GM12878 (cell line): ENCODE results near the gene GABRP. TPM values are rescaled to one million over a fixed set of nuclear protein-coding genes. Genes with fewer than 3 reads are reported as not detected.

Experiments used
- ATAC-seq: fragments of 200-7000 bp; cut with Tn5 transposase; 3 replicates; pipeline ENCODE4 v1.9.1; 2020; ENCODE audit warnings: mild to moderate bottlenecking, moderate library complexity
- BruUV-seq: library from RNA; stranded (reverse); fragments of 400-500 nt; replicated peaks from 2 replicates; lab custom pipeline; 2021; lab: Mats Ljungman, UMichigan
- CTCF ChIA-PET: fragments of 300-600 bp; sonication (Branson Sonifier 250); formaldehyde crosslinking; extraction: SDS; loops from one replicate; lab custom pipeline; 2021; ENCODE audit warnings: inconsistent platforms; lab: Yijun Ruan, JAX
- POLR2A ChIA-PET: fragments of 350-600 bp; formaldehyde crosslinking; extraction: SDS; loops from one replicate; lab custom pipeline; 2021; ENCODE audit warnings: inconsistent platforms; lab: Charles Lee
- RAD21 ChIA-PET: fragments of 300-600 bp; sonication (Branson Sonifier 250); formaldehyde crosslinking; loops from one replicate; lab custom pipeline; 2023; ENCODE audit warnings: antibody characterized with exemption; ENCODE audit not compliant: unreplicated experiment; lab: Charles Lee
- SMC1A ChIA-PET: fragments of 300-600 bp; sonication (Branson Sonifier 250); formaldehyde crosslinking; loops from one replicate; lab custom pipeline; 2023; ENCODE audit not compliant: unreplicated experiment, uncharacterized antibody; lab: Charles Lee
- DNase-seq: peaks from one replicate; pipeline ENCODE4 v3.0.0-alpha.2; 2011; ENCODE audit warnings: low read depth, low spot score
- FAIRE-seq: peaks from 3 replicates; lab custom pipeline; 2011; peaks lifted over from hg19 to GRCh38; lab: Jason Lieb, UNC
- H2AFZ ChIP-seq: 2 replicates; pipeline ENCODE4 v1.6.0; 2011; ENCODE audit warnings: low read depth, low read length, control low read depth; ENCODE audit not compliant: control insufficient read depth
- H3K27ac ChIP-seq: 2 replicates; pipeline ENCODE4 v1.5.1; 2011; ENCODE audit warnings: control low read depth; ENCODE audit not compliant: control insufficient read depth, insufficient read depth
- H3K27me3 ChIP-seq, 2 experiments: replicated peaks in 1 of 2; 2 replicates each; pipeline versions ENCODE4 v1.6.0 to v1.6.1; 2011; ENCODE audit warnings: low read length in 1 of 2; ENCODE audit not compliant: control insufficient read depth in 2 of 2, insufficient read depth in 2 of 2
- H3K36me3 ChIP-seq, 2 experiments: 2 replicates each; pipeline ENCODE4 v1.5.1; 2011; ENCODE audit warnings: low read length in 1 of 2; ENCODE audit not compliant: control insufficient read depth in 2 of 2, insufficient read depth in 2 of 2
- H3K4me1 ChIP-seq: 2 replicates; pipeline ENCODE4 v1.6.1; 2011; ENCODE audit warnings: mild to moderate bottlenecking, low read length, moderate library complexity, mixed read lengths; ENCODE audit not compliant: control insufficient read depth, insufficient read depth
- H3K4me2 ChIP-seq: 2 replicates; pipeline ENCODE4 v1.6.0; 2011; ENCODE audit warnings: control low read depth; ENCODE audit not compliant: control insufficient read depth, insufficient read depth
- H3K4me3 ChIP-seq: fragments of 200-600 bp; sonication (generic); 2 replicates; pipeline ENCODE4 v1.5.1; 2016
- H3K79me2 ChIP-seq: 2 replicates; pipeline ENCODE4 v1.6.0; 2011; ENCODE audit warnings: low read length; ENCODE audit not compliant: control insufficient read depth, insufficient read depth
- H3K9ac ChIP-seq: 2 replicates; pipeline ENCODE4 v1.8.0; 2011; ENCODE audit warnings: low read length, control low read depth, mixed read lengths; ENCODE audit not compliant: control insufficient read depth, insufficient read depth
- H3K9me3 ChIP-seq: replicated peaks from 3 replicates; pipeline ENCODE4 v1.5.1; 2011; ENCODE audit warnings: mild to moderate bottlenecking, low read length; ENCODE audit not compliant: control insufficient read depth, insufficient read depth
- H4K20me1 ChIP-seq: 2 replicates; pipeline ENCODE4 v1.6.0; 2011; ENCODE audit not compliant: control insufficient read depth, insufficient read depth
- CBX5 ChIP-seq: sonication (generic); IDR thresholded peaks from 2 replicates; pipeline ENCODE4 v1.6.1; 2016; ENCODE audit warnings: low read depth, moderate library complexity, mild to moderate bottlenecking, inconsistent platforms
- FOS ChIP-seq: IDR thresholded peaks from 3 replicates; pipeline ENCODE4 v1.6.1; 2011; ENCODE audit warnings: borderline replicate concordance; ENCODE audit not compliant: insufficient read length; ENCODE audit errors: extremely low read depth
- GATAD2B ChIP-seq: fragments of 450-650 bp; conservative IDR thresholded peaks from 2 replicates; pipeline ENCODE4 v1.6.1; 2017; ENCODE audit warnings: low read depth, mild to moderate bottlenecking, moderate library complexity
- IKZF1 ChIP-seq: fragments of 450-650 bp; conservative IDR thresholded peaks from 2 replicates; pipeline ENCODE4 v1.6.1; 2017; ENCODE audit warnings: antibody characterized with exemption, mild to moderate bottlenecking
- MYC ChIP-seq: IDR thresholded peaks from 2 replicates; pipeline ENCODE4 v1.6.1; 2011; ENCODE audit warnings: mild to moderate bottlenecking, low read length, moderate library complexity, inconsistent platforms; ENCODE audit not compliant: insufficient read depth, insufficient replicate concordance, insufficient read length, severe bottlenecking
- NR2F1 ChIP-seq: fragments of 450-650 bp; conservative IDR thresholded peaks from 2 replicates; pipeline ENCODE4 v1.6.1; 2017; ENCODE audit warnings: mild to moderate bottlenecking
- PAX5 ChIP-seq: IDR thresholded peaks from 2 replicates; pipeline ENCODE4 v1.6.1; 2011; ENCODE audit warnings: low read depth, low read length, borderline replicate concordance
- SREBF1 ChIP-seq: IDR thresholded peaks from 2 replicates; pipeline ENCODE4 v1.6.1; 2012; ENCODE audit warnings: mild to moderate bottlenecking, low read length
- TCF7 ChIP-seq: IDR thresholded peaks from 2 replicates; pipeline ENCODE4 v1.6.1; 2014; ENCODE audit warnings: antibody characterized with exemption, borderline replicate concordance
- WRNIP1 ChIP-seq: IDR thresholded peaks from 2 replicates; pipeline ENCODE4 v1.6.1; 2011; ENCODE audit warnings: low read depth, low read length, improper control_type of control experiment, borderline replicate concordance
- ZNF622 ChIP-seq: fragments of 450-650 bp; IDR thresholded peaks from 2 replicates; pipeline ENCODE4 v1.6.1; 2017; ENCODE audit warnings: mild to moderate bottlenecking, inconsistent platforms
- WGBS: methylation state at CpG from one replicate; pipeline ENCODE4 v1.1.6; 2016; ENCODE audit warnings: low lambda C conversion rate; ENCODE audit not compliant: insufficient replicate concordance, insufficient coverage; ENCODE audit errors: missing lambda C conversion rate; 5-methylcytosine and 5-hydroxymethylcytosine counted together
- in situ Hi-C: fragments of 300-500 bp; cut with MboI; formaldehyde crosslinking; loops from 9 replicates; pipeline ENCODE4 v1.14.3; 2018; ENCODE audit warnings: mixed read lengths
- intact Hi-C: fragments of 100-400 bp; cut with micrococcal nuclease; formaldehyde crosslinking; loops from one replicate; pipeline ENCODE4 v1.14.2; 2022; ENCODE audit not compliant: unreplicated experiment
- polyA plus RNA-seq, 11 experiments: library from polyadenylated mRNA; depleted of rRNA in 4 of 11; unstranded in 6 of 11; stranded (reverse) in 5 of 11; fragments of >200 nt; fragmentation: Nextera tagmentation in 4 of 11; fragmentation: Illumina TruSeq in 1 of 11; extraction: Ambion mirVana in 4 of 11; extraction: Trizol in 1 of 11; gene quantifications; 1 replicate in 1 of 11; 2 replicates in 10 of 11; pipeline versions ENCODE4 v1.2.1 to v1.2.3, GENCODE V29; 2011 to 2016; ENCODE audit warnings: inconsistent platforms in 2 of 11, missing spikeins in 2 of 11, low read depth in 1 of 11
- total RNA-seq, 4 experiments: library from RNA; depleted of rRNA in 3 of 4; stranded (reverse); fragments of >200 nt in 3 of 4; fragmentation: Illumina TruSeq in 1 of 4; extraction: Trizol in 1 of 4; gene quantifications; 2 replicates each; pipeline versions ENCODE4 v1.2.1 to v1.2.3, GENCODE V29; 2013 to 2021
- TF ChIP-seq, protein P1 (sequence below): fragments of 450-650 bp; formaldehyde crosslinking; IDR thresholded peaks from 2 replicates; pipeline ENCODE4 v1.4.0; 2022; ENCODE audit warnings: mild to moderate bottlenecking, moderate library complexity
- TF ChIP-seq, protein P2 (sequence below): fragments of 450-650 bp; formaldehyde crosslinking; IDR thresholded peaks from 2 replicates; pipeline ENCODE4 v1.4.0; 2020; ENCODE audit warnings: mild to moderate bottlenecking, moderate library complexity
- TF ChIP-seq, protein P3 (sequence below): fragments of 450-650 bp; IDR thresholded peaks from 2 replicates; pipeline ENCODE4 v1.6.1; 2014; ENCODE audit warnings: mild to moderate bottlenecking

GABRP gene
- total and polyA plus RNA-seq, 10 of the 15 experiments (the other 5 are each of a cell fraction or from before 2014, with no cell fraction given), result 0.04 TPM; not detected in 9

DNA sequence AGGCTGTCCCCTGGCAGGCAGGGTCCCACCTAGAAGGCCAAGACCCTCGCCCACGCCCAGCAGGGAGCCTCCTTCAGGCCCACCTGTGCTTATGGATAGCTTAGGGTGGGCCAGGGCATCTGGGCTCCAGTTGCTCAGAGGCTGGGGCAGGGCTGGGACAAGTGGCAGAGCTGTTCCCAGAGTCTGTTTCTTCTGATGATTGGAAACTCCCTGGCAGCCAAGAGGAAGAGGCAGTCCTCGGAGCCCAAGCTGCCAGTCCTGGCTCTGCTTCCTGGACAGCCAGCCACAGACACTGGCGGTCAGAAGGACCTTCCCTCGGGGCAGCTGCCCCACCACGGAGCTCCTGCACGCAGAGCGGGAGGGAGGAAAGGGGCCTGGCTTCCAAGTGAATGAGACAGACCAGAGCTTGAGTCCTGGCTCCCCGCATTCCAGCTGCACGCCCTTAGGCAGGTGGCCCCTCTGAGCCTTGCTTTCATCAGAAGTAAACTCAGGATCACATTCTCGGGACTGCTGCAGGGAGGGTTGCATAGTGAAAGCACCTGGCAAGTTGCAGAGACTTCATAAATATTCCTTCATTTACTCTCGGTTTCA, 37.9 kb upstream of the GABRP start:
- WGBS, result 15% methylated on average over 12 of the region's 12 CpGs
- FAIRE-seq (no peak), ATAC-seq (peak; percentile 30)
- no peak overlapping the region for H2AFZ ChIP-seq
- ChIA-PET CTCF (interaction anchor here (0.8 to 7.3 kb wide), 13 partner anchors 9 to 326 kb away, joined by 3 to 106 read pairs (median 4); partner anchors contain the start of gene GABRP), RAD21 (interaction anchor here (0.8 to 5.5 kb wide), 7 partner anchors 32 to 660 kb away, joined by 3 to 44 read pairs (median 4); no protein-coding TSS in a partner anchor), SMC1A (interaction anchor here (0.6 to 2.7 kb wide), 5 partner anchors 31 to 107 kb away, joined by 3 to 31 read pairs (median 3); no protein-coding TSS in a partner anchor)
- no peak overlapping the region for H3K27ac ChIP-seq
- no peaks in the 10 kb centered on the region for H3K9me3 ChIP-seq
- H3K4me2 ChIP-seq, result no peak overlapping the region
- no peaks in the 10 kb centered on the region for H3K36me3 ChIP-seq
- TF ChIP-seq, protein P1, sequence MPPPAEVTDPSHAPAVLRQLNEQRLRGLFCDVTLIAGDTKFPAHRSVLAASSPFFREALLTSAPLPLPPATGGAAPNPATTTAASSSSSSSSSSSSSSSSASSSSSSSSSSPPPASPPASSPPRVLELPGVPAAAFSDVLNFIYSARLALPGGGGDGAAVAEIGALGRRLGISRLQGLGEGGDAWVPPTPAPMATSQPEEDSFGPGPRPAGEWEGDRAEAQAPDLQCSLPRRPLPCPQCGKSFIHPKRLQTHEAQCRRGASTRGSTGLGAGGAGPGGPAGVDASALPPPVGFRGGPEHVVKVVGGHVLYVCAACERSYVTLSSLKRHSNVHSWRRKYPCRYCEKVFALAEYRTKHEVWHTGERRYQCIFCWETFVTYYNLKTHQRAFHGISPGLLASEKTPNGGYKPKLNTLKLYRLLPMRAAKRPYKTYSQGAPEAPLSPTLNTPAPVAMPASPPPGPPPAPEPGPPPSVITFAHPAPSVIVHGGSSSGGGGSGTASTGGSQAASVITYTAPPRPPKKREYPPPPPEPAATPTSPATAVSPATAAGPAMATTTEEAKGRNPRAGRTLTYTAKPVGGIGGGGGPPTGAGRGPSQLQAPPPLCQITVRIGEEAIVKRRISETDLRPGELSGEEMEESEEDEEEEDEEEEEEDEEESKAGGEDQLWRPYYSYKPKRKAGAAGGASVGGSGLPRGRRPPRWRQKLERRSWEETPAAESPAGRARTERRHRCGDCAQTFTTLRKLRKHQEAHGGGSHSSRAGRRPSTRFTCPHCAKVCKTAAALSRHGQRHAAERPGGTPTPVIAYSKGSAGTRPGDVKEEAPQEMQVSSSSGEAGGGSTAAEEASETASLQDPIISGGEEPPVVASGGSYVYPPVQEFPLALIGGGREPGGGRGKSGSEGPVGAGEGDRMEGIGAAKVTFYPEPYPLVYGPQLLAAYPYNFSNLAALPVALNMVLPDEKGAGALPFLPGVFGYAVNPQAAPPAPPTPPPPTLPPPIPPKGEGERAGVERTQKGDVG, result no peak
- TF ChIP-seq FOS (no peak), MYC (no peak), WRNIP1 (no peak), PAX5 (no peak), NR2F1 (no peak), TCF7 (no peak), GATAD2B (no peak; the same call in 1 of the 2 replicates), SREBF1 (no peak), IKZF1 (no peak), CBX5 (no peak), ZNF622 (no peak)
- TF ChIP-seq, protein P2, sequence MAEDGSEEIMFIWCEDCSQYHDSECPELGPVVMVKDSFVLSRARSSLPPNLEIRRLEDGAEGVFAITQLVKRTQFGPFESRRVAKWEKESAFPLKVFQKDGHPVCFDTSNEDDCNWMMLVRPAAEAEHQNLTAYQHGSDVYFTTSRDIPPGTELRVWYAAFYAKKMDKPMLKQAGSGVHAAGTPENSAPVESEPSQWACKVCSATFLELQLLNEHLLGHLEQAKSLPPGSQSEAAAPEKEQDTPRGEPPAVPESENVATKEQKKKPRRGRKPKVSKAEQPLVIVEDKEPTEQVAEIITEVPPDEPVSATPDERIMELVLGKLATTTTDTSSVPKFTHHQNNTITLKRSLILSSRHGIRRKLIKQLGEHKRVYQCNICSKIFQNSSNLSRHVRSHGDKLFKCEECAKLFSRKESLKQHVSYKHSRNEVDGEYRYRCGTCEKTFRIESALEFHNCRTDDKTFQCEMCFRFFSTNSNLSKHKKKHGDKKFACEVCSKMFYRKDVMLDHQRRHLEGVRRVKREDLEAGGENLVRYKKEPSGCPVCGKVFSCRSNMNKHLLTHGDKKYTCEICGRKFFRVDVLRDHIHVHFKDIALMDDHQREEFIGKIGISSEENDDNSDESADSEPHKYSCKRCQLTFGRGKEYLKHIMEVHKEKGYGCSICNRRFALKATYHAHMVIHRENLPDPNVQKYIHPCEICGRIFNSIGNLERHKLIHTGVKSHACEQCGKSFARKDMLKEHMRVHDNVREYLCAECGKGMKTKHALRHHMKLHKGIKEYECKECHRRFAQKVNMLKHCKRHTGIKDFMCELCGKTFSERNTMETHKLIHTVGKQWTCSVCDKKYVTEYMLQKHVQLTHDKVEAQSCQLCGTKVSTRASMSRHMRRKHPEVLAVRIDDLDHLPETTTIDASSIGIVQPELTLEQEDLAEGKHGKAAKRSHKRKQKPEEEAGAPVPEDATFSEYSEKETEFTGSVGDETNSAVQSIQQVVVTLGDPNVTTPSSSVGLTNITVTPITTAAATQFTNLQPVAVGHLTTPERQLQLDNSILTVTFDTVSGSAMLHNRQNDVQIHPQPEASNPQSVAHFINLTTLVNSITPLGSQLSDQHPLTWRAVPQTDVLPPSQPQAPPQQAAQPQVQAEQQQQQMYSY (CRISPR knock-in tag), result no peak
- TF ChIP-seq, protein P3, sequence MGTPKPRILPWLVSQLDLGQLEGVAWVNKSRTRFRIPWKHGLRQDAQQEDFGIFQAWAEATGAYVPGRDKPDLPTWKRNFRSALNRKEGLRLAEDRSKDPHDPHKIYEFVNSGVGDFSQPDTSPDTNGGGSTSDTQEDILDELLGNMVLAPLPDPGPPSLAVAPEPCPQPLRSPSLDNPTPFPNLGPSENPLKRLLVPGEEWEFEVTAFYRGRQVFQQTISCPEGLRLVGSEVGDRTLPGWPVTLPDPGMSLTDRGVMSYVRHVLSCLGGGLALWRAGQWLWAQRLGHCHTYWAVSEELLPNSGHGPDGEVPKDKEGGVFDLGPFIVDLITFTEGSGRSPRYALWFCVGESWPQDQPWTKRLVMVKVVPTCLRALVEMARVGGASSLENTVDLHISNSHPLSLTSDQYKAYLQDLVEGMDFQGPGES, result no peak
- TF ChIP-seq, all 136 proteins: peak for 0
- intact Hi-C loops (loop anchor here (2.0 to 10.0 kb wide), 3 partner anchors 29 to 459 kb away; no protein-coding TSS in a partner anchor), in situ Hi-C loops (loop anchor here (5.0 kb wide), 1 partner anchor 597 kb away; no protein-coding TSS in a partner anchor)
- no peak for DNase-seq
- H3K27me3 ChIP-seq, result peaks cover 2 to 13% of the 10 kb centered on the region in 2 experiments; a peak in 3 of 4 replicates
- BruUV-seq, result no TSS peak
- no peaks in the 10 kb centered on the region for H3K4me1 ChIP-seq
- no peak overlapping the region for H3K4me3 ChIP-seq
- no peaks in the 10 kb centered on the region for H3K79me2 ChIP-seq
- H3K9ac ChIP-seq, result no peak overlapping the region
- H4K20me1 ChIP-seq, result no peaks in the 10 kb centered on the region
- POLR2A ChIA-PET, result no interaction called here
